Astrocyte (in vitro differentiated cells and primary cell): ENCODE results near the gene DACT3. TPM values are rescaled to one million over a fixed set of nuclear protein-coding genes. Genes with fewer than 3 reads are reported as not detected.

Source experiments
- DNase-seq: peaks from one replicate; pipeline ENCODE4 v3.0.0-alpha.2; 2010; ENCODE audit warnings: low read depth
- FAIRE-seq: peaks from 2 replicates; lab custom pipeline; 2011; peaks lifted over from hg19 to GRCh38; lab: Jason Lieb, UNC
- H2AFZ ChIP-seq: 2 replicates; pipeline ENCODE4 v1.6.0; 2012; ENCODE audit warnings: low read depth, low read length, inconsistent platforms
- H3K27ac ChIP-seq: 2 replicates; pipeline ENCODE4 v1.5.1; 2011; ENCODE audit warnings: low read depth, low read length, inconsistent platforms
- H3K27me3 ChIP-seq: 2 replicates; pipeline ENCODE4 v1.6.0; 2011; ENCODE audit warnings: low read length, inconsistent platforms; ENCODE audit not compliant: insufficient read depth
- H3K36me3 ChIP-seq: 2 replicates; pipeline ENCODE4 v1.5.1; 2011; ENCODE audit warnings: low read length, inconsistent platforms; ENCODE audit not compliant: insufficient read depth
- H3K4me1 ChIP-seq: 2 replicates; pipeline ENCODE4 v1.5.1; 2011; ENCODE audit warnings: low read length, inconsistent platforms; ENCODE audit not compliant: insufficient read depth
- H3K4me2 ChIP-seq: 2 replicates; pipeline ENCODE4 v1.6.0; 2012; ENCODE audit warnings: low read length, inconsistent platforms
- H3K4me3 ChIP-seq: 2 replicates; pipeline ENCODE4 v1.5.1; 2011; ENCODE audit warnings: low read depth, mild to moderate bottlenecking, low read length, inconsistent platforms; ENCODE audit not compliant: insufficient read depth
- H3K79me2 ChIP-seq: 2 replicates; pipeline ENCODE4 v1.6.0; 2012; ENCODE audit warnings: mild to moderate bottlenecking, low read length, inconsistent platforms; ENCODE audit not compliant: insufficient read depth
- H3K9ac ChIP-seq: 2 replicates; pipeline ENCODE4 v1.6.0; 2012; ENCODE audit warnings: mild to moderate bottlenecking, low read length, inconsistent platforms
- H3K9me3 ChIP-seq: 2 replicates; pipeline ENCODE4 v1.5.1; 2012; ENCODE audit warnings: low read depth, mild to moderate bottlenecking, low read length, inconsistent platforms; ENCODE audit not compliant: insufficient read depth
- H4K20me1 ChIP-seq: 2 replicates; pipeline ENCODE4 v1.6.0; 2012; ENCODE audit warnings: low read length, inconsistent platforms; ENCODE audit not compliant: insufficient read depth
- H3K27ac Mint-ChIP-seq: one replicate; pipeline ENCODE4 v1.8.0; 2021; ENCODE audit warnings: mild to moderate bottlenecking, mixed read lengths; ENCODE audit not compliant: unreplicated experiment
- H3K27me3 Mint-ChIP-seq: one replicate; pipeline ENCODE4 v1.8.0; 2021; ENCODE audit warnings: low read depth, mixed read lengths; ENCODE audit not compliant: unreplicated experiment
- H3K36me3 Mint-ChIP-seq: one replicate; pipeline ENCODE4 v1.8.0; 2021; ENCODE audit warnings: low read depth, mixed read lengths; ENCODE audit not compliant: unreplicated experiment
- H3K4me1 Mint-ChIP-seq: one replicate; pipeline ENCODE4 v1.8.0; 2021; ENCODE audit warnings: low read depth, mixed read lengths; ENCODE audit not compliant: unreplicated experiment
- H3K4me3 Mint-ChIP-seq: one replicate; pipeline ENCODE4 v1.8.0; 2021; ENCODE audit warnings: mild to moderate bottlenecking, moderate library complexity, mixed read lengths; ENCODE audit not compliant: unreplicated experiment
- H3K9me3 Mint-ChIP-seq: one replicate; pipeline ENCODE4 v1.8.0; 2021; ENCODE audit warnings: mild to moderate bottlenecking, mixed read lengths; ENCODE audit not compliant: unreplicated experiment
- EZH2 ChIP-seq: IDR thresholded peaks from 2 replicates; pipeline ENCODE4 v1.6.1; 2012; ENCODE audit warnings: mild to moderate bottlenecking, low read length, inconsistent platforms; ENCODE audit not compliant: insufficient read depth
- total RNA-seq: library from RNA; stranded (reverse); gene quantifications from 2 replicates; pipeline ENCODE4 v1.2.1, GENCODE V29; 2021
- TF ChIP-seq, protein P1 (sequence below): IDR thresholded peaks from 2 replicates; pipeline ENCODE4 v1.5.1; 2011; ENCODE audit warnings: low read depth, mild to moderate bottlenecking, inconsistent platforms, low read length, moderate library complexity; ENCODE audit not compliant: insufficient read depth

DACT3 gene
- total RNA-seq, 1 donor from 2014 or later: 19.8 TPM

DNA sequence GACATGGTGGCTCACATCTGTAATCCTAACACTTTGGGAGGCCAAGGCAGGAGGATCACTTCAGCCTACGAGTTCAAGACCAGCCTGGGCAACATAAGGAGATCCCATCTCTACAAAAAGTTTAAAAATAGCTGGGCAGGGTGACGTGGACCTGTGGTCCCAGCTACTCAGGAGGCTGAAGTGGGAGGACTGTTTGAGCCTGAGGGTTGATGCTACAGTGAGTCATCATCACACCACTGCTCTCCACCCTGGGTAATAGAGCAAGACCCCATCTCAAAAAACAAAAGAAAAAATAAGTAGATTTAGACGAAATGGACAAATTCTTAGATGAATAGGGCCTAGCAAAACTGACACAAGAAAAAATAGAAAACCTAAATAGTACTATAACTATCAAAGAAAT lies 14.6 kb downstream of the DACT3 start:
- H3K9ac ChIP-seq: no peak overlapping the region
- H3K4me2 ChIP-seq: no peak overlapping the region
- no peak overlapping the region for H3K4me3 ChIP-seq
- TF ChIP-seq, protein P1, sequence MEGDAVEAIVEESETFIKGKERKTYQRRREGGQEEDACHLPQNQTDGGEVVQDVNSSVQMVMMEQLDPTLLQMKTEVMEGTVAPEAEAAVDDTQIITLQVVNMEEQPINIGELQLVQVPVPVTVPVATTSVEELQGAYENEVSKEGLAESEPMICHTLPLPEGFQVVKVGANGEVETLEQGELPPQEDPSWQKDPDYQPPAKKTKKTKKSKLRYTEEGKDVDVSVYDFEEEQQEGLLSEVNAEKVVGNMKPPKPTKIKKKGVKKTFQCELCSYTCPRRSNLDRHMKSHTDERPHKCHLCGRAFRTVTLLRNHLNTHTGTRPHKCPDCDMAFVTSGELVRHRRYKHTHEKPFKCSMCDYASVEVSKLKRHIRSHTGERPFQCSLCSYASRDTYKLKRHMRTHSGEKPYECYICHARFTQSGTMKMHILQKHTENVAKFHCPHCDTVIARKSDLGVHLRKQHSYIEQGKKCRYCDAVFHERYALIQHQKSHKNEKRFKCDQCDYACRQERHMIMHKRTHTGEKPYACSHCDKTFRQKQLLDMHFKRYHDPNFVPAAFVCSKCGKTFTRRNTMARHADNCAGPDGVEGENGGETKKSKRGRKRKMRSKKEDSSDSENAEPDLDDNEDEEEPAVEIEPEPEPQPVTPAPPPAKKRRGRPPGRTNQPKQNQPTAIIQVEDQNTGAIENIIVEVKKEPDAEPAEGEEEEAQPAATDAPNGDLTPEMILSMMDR: no peak
- no peak for TF ChIP-seq EZH2
- H3K36me3 ChIP-seq: no peaks in the 10 kb centered on the region
- H3K9me3 ChIP-seq: peaks cover 22% of the 10 kb centered on the region
- FAIRE-seq (no peak), DNase-seq (no peak)
- peaks cover 26% of the 10 kb centered on the region for H3K27me3 Mint-ChIP-seq
- H3K4me1 Mint-ChIP-seq: no peaks in the 10 kb centered on the region
- H3K27ac ChIP-seq: no peak overlapping the region
- H4K20me1 ChIP-seq: no peaks in the 10 kb centered on the region
- peaks cover 25% of the 10 kb centered on the region for H3K36me3 Mint-ChIP-seq
- no peaks in the 10 kb centered on the region for H3K79me2 ChIP-seq
- peaks cover 25% of the 10 kb centered on the region for H3K9me3 Mint-ChIP-seq
- peaks cover 11% of the 10 kb centered on the region for H3K27me3 ChIP-seq
- no peaks in the 10 kb centered on the region for H3K4me1 ChIP-seq
- no peak overlapping the region for H2AFZ ChIP-seq
- no peak overlapping the region for H3K4me3 Mint-ChIP-seq
- H3K27ac Mint-ChIP-seq: no peak overlapping the region

DNA sequence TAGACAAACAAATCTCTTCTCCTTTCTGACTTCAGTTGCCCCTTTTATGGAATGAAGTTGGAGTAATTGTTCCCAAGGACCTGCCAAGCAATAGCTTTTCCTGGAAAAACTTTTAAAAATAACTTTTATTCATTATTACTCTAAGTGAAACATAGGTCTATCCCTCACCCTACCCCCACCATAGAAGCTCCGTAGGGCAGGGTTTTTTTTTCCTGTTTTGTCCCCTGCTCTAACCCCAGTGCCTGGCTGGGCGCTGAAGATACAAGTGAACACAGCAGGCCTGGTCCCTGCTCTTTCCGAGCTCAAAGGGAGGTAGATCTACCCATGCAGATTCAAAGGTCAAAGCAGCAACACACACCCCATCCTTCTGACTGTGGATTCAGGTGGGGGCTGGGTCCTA lies 16.3 kb downstream of the DACT3 start:
- DNase-seq (no peak), FAIRE-seq (no peak)
- no peak overlapping the region for H3K9ac ChIP-seq
- H3K4me1 Mint-ChIP-seq: peaks cover 3% of the 10 kb centered on the region
- TF ChIP-seq, protein P1: no peak
- TF ChIP-seq EZH2: no peak
- H3K27ac ChIP-seq: no peak overlapping the region
- peaks cover 15% of the 10 kb centered on the region for H3K9me3 Mint-ChIP-seq
- H3K4me1 ChIP-seq: peaks cover 2% of the 10 kb centered on the region
- no peak overlapping the region for H2AFZ ChIP-seq
- peaks cover 18% of the 10 kb centered on the region for H3K27me3 Mint-ChIP-seq
- no peaks in the 10 kb centered on the region for H3K36me3 ChIP-seq
- H3K4me3 Mint-ChIP-seq: no peak overlapping the region
- peaks cover 22% of the 10 kb centered on the region for H3K9me3 ChIP-seq
- H3K79me2 ChIP-seq: no peaks in the 10 kb centered on the region
- H3K36me3 Mint-ChIP-seq: peaks cover 14% of the 10 kb centered on the region
- H3K27ac Mint-ChIP-seq: no peak overlapping the region
- no peak overlapping the region for H3K4me2 ChIP-seq
- no peaks in the 10 kb centered on the region for H4K20me1 ChIP-seq
- H3K27me3 ChIP-seq: peaks cover 11% of the 10 kb centered on the region
- H3K4me3 ChIP-seq: no peak overlapping the region

DNA sequence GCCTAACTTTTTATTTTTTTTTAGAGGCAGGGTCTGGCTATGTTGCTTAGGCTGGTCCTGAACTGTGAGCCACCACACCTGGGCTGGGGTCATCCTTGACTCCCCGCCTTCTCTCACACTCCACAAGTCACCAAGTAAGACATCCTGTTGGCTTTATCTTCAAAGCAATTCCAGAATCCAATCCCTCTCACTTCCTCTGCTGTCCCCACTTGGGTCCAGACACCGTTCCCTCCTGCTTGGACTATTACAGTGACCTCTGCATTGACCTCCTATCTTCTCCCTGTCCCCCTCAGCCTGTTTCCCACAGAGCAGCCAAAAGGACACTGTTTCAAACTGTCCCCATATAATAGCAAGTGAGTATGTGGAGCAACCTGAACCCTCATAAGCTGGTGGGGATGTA lies 20.3 kb downstream of the DACT3 start:
- Histone ChIP-seq H3K9me3 (no peaks in the 10 kb centered on the region), H2AFZ (no peak overlapping the region), H3K4me2 (no peak overlapping the region), H3K9ac (no peak overlapping the region), H3K27me3 (peaks cover 3% of the 10 kb centered on the region), H3K36me3 (no peaks in the 10 kb centered on the region), H3K4me1 (peaks cover 18% of the 10 kb centered on the region), H3K4me3 (no peak overlapping the region), H3K27ac (no peak overlapping the region), H3K79me2 (no peaks in the 10 kb centered on the region), H4K20me1 (no peaks in the 10 kb centered on the region)
- H3K36me3 Mint-ChIP-seq: no peaks in the 10 kb centered on the region
- H3K27ac Mint-ChIP-seq: no peak overlapping the region
- TF ChIP-seq EZH2: no peak
- TF ChIP-seq, protein P1: no peak
- peak overlapping the region; percentile 61 for H3K4me3 Mint-ChIP-seq
- H3K9me3 Mint-ChIP-seq: peaks cover 3% of the 10 kb centered on the region
- FAIRE-seq (no peak), DNase-seq (no peak)
- H3K4me1 Mint-ChIP-seq: peaks cover 3% of the 10 kb centered on the region
- peaks cover 6% of the 10 kb centered on the region for H3K27me3 Mint-ChIP-seq
